Lung microvascular endothelial cell (primary cell): ENCODE measurements around the gene C6orf47. TPM values are rescaled to one million over a fixed set of nuclear protein-coding genes. Genes with fewer than 3 reads are reported as not detected.

ENCODE experiments used
- DNase-seq, 2 donors: peaks; one replicate each; pipeline versions ENCODE4 v3.0.0 to v3.0.0-alpha.2; 2010; ENCODE audit warnings: low read depth in 2 of 2
- total RNA-seq: library from RNA; depleted of rRNA; stranded (reverse); fragments of >200 nt; gene quantifications from 2 replicates; pipeline ENCODE4 v1.2.1, GENCODE V29; 2014

C6orf47 gene
- total RNA-seq, 1 donor from 2014 or later, result 24.0 TPM

DNA sequence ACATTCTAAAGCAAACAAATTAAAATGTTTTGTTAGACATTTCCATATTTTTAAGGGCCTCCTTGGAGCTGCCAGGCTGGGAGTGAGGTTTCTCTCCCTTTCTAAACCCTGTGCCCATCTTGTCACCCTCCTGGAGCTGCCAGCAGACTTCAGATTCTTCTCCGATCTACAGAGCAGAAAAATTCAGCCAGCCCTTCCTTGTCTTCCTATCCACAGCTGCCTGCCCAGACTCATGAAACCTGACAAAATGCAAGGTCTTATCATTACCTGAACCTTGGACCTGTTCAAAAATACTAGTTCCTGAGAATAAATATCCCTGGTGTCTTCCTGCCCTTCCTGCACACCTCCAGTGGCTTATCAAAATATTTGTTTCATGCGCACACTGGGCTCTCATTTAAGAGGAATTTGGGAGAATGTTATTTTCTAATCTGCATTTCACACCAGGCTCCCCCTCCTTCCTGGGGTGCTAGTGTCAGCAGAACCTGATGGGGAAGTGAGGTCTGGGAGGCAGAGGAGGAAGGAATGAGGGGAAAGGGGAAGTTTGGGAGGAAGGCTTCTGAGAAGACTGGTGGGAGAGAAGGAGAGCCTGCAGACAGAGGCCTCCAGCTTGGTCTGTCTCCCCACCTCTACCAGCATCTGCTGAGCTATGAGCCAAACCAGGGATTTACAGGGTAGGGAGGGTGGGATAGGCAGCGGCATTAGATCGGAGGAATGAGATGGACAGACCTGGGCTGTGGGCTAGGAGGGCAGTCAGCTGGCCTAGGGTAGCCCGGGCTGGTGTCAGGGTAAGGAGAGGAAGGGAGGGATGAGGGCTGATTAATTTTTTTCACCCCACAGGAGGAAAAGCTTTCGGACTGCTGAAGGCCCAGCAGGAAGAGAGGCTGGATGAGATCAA, 45.6 kb downstream of the C6orf47 start, which contains the start of gene AIF1:
Gene AIF1, plus strand, starts transcription at position 551 of the 895 bp plus-strand sequence. Its CDS starts 96 bp downstream, at position 647.
- no peak for DNase-seq

DNA sequence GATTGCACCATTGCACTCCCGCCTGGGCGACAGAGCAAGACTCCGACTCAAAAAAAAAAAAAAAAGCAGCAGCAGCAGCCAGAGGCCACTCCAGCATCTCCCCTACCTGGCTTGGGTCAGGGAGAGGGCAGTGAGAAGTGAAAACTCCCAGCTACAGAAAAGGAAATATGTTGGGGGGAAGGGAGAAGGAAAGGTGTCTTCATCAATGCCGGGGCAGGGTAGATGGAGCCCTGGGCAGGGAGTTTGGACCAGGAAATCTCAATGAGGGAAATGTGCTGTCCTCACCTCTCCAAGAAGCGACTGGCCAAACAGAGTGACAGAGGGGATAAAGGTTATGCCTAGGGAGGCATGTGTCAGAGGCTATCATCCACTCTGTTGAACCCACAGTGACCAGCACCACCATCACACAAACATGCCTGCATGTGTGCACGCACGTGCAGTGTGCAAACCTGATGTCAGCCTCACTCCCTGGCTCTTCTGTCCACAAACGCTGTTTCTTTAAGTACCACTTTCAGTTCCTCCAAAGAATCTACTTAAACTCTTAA, 46.4 kb downstream of the C6orf47 start:
- no peak for DNase-seq

DNA sequence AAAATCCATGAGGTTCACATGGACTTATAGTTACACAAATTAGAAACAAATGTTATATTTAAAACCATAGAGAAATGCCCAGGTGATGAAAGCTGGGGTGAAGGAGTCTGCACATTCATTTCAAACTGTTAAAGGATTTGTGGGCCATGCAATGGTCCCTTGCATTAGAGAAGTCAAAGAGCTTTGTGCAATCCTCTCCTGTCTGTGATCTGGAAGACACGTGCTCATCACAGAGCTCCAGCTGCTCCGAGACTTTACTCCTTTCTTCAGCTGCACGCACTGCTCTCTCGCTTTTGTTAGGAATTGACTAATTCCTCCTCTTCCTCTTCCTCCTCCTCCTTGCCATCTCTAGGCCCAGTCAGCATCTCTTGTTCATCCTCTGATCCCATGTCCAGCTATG, 49.6 kb downstream of the C6orf47 start:
- no peak for DNase-seq

DNA sequence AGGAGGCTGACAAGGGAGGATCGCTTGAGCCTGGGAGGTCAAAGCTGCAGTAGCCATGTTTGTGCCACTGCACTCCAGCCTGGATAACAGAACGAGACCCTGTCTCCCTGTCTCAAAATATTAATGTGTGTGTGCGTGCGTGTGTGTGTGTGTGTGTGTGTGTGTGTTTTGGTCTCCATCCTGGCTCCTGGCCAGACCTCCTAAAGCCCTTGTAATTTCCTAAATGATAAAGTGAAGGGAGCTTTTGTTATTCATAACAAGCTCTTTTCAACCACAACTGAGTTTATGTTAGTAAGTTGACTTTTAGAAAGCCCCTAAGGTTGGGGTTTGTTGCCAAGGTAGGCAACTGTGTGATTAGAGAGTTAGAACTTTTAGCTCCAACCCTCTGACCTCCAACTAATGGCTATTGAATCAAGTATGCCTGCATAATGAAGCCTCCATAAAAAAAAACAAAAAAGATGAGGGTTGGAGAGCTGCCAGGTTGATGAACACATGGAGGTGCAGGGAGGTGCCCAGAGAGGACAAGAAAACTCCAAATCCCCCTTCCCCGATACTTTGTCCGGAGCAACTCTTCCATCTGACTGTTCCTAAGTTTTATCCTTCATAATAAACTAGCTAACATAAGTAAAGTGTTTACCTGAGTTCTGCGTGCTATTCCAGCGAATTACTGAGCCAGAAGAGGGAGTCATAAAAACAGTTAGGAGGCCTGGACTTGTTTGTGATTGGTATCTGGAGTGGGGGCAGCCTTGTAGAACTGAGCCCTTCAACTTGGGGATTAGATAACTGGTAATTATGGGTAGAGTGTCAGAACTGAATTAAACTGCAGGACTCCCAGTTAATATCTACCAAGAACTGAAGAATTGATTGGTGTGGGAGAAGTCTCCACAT, 50.8 kb downstream of the C6orf47 start:
- no peak for DNase-seq

Other genes starting within 250 kb of the C6orf47 start
- gene MICB, start 162.6 kb downstream of the C6orf47 start, total RNA-seq, result 5.0 and 9.8 TPM in 2 replicates
- not detected in 2 replicates for gene MCCD1, start 131.8 kb downstream of the C6orf47 start, total RNA-seq
- 180 and 306 TPM in 2 replicates for gene DDX39B, start 118.8 kb downstream of the C6orf47 start, total RNA-seq
- gene ATP6V1G2, start 114.2 kb downstream of the C6orf47 start, total RNA-seq, result 0.20 and 0.22 TPM in 2 replicates
- gene NFKBIL1, start 113.2 kb downstream of the C6orf47 start, total RNA-seq, result 17.9 and 23.0 TPM in 2 replicates
- not detected in 2 replicates for gene LTA, start 88.5 kb downstream of the C6orf47 start, total RNA-seq
- gene TNF, start 85.2 kb downstream of the C6orf47 start, total RNA-seq, result not detected in 2 replicates
- gene LTB, start 78.4 kb downstream of the C6orf47 start, total RNA-seq, result 6.7 and 9.2 TPM in 2 replicates
- gene LST1, start 74.5 kb downstream of the C6orf47 start, total RNA-seq, result not detected in 2 replicates
- gene NCR3, start 67.8 kb downstream of the C6orf47 start, total RNA-seq, result not detected in 2 replicates
- not detected in 2 replicates for gene AIF1, start 45.5 kb downstream of the C6orf47 start, total RNA-seq
- gene PRRC2A, start 40.1 kb downstream of the C6orf47 start, total RNA-seq, result 19.4 and 27.2 TPM in 2 replicates
- 88.3 and 111 TPM in 2 replicates for gene BAG6, start 8.1 kb downstream of the C6orf47 start, total RNA-seq
- gene APOM, start 4.9 kb downstream of the C6orf47 start, total RNA-seq, result 0.22 and 0.40 TPM in 2 replicates
- gene GPANK1, start 4.2 kb upstream of the C6orf47 start, total RNA-seq, result 8.5 and 12.1 TPM in 2 replicates
- 64.1 and 67.6 TPM in 2 replicates for gene CSNK2B, start 5.3 kb upstream of the C6orf47 start, total RNA-seq
- 0.44 and 1.2 TPM in 2 replicates for gene LY6G5B, start 9.2 kb upstream of the C6orf47 start, total RNA-seq
- 1.4 and 1.7 TPM in 2 replicates for gene LY6G5C, start 20.3 kb upstream of the C6orf47 start, total RNA-seq
- 41.2 and 69.8 TPM in 2 replicates for gene ABHD16A, start 42.5 kb upstream of the C6orf47 start, total RNA-seq
- gene LY6G6F, start 46.1 kb upstream of the C6orf47 start, total RNA-seq, result not detected in 2 replicates
- gene LY6G6D, start 54.6 kb upstream of the C6orf47 start, total RNA-seq, result not detected in 2 replicates
- gene LY6G6C, start 61.0 kb upstream of the C6orf47 start, total RNA-seq, result not detected in 2 replicates
- gene MPIG6B, start 62.6 kb upstream of the C6orf47 start, total RNA-seq, result not detected in 2 replicates
- 109 and 159 TPM in 2 replicates for gene DDAH2, start 68.5 kb upstream of the C6orf47 start, total RNA-seq
- 469 and 552 TPM in 2 replicates for gene CLIC1, start 75.8 kb upstream of the C6orf47 start, total RNA-seq
- gene MSH5, start 79.2 kb upstream of the C6orf47 start, total RNA-seq, result 1.4 and 2.6 TPM in 2 replicates
- 1.6 and 2.0 TPM in 2 replicates for gene SAPCD1, start 101.9 kb upstream of the C6orf47 start, total RNA-seq
- under 0.01 and 0.40 TPM in 2 replicates for gene VWA7, start 116.5 kb upstream of the C6orf47 start, total RNA-seq
- 36.3 and 39.0 TPM in 2 replicates for gene VARS1, start 135.0 kb upstream of the C6orf47 start, total RNA-seq
- gene LSM2, start 146.2 kb upstream of the C6orf47 start, total RNA-seq, result 29.2 and 29.8 TPM in 2 replicates
- gene HSPA1L, start 154.5 kb upstream of the C6orf47 start, total RNA-seq, result 0.87 and 1.8 TPM in 2 replicates
- gene HSPA1A, start 154.8 kb upstream of the C6orf47 start, total RNA-seq, result 40.8 and 93.3 TPM in 2 replicates
- gene HSPA1B, start 167.0 kb upstream of the C6orf47 start, total RNA-seq, result 23.8 and 30.2 TPM in 2 replicates
- 41.2 and 50.0 TPM in 2 replicates for gene NEU1, start 202.0 kb upstream of the C6orf47 start, total RNA-seq
- gene SLC44A4, start 218.2 kb upstream of the C6orf47 start, total RNA-seq, result not detected in 2 replicates
- gene EHMT2, start 236.9 kb upstream of the C6orf47 start, total RNA-seq, result 25.7 and 28.0 TPM in 2 replicates
- 2.2 and 3.6 TPM in 2 replicates for gene ZBTB12, start 241.3 kb upstream of the C6orf47 start, total RNA-seq